ENCODE results near the gene CFAP45. TPM values are rescaled to one million over a fixed set of nuclear protein-coding genes. Genes with fewer than 3 reads are reported as not detected.

The CFAP45 gene
- total RNA-seq (1 to 10 TPM in 1 of 10 donors, under 1 TPM in 9; 0.17 to 1.5 (median 0.47) TPM), polyA plus RNA-seq (1 to 10 TPM in 1 of 2 donors, under 1 TPM in 1; 0.70 to 1.4 TPM)
- long read RNA-seq, donor 1 = 0 reads
- long read RNA-seq, donor 2 = 0 reads
- long read RNA-seq, donor 3 = 0 reads

- intact Hi-C loops (cut with DNase I) = no loop called here
- ATAC-seq (peak; percentile 77 to 94 (median 91)), DNase-seq (peak; percentile 83 to 84)
- TF ChIP-seq, protein P1, sequence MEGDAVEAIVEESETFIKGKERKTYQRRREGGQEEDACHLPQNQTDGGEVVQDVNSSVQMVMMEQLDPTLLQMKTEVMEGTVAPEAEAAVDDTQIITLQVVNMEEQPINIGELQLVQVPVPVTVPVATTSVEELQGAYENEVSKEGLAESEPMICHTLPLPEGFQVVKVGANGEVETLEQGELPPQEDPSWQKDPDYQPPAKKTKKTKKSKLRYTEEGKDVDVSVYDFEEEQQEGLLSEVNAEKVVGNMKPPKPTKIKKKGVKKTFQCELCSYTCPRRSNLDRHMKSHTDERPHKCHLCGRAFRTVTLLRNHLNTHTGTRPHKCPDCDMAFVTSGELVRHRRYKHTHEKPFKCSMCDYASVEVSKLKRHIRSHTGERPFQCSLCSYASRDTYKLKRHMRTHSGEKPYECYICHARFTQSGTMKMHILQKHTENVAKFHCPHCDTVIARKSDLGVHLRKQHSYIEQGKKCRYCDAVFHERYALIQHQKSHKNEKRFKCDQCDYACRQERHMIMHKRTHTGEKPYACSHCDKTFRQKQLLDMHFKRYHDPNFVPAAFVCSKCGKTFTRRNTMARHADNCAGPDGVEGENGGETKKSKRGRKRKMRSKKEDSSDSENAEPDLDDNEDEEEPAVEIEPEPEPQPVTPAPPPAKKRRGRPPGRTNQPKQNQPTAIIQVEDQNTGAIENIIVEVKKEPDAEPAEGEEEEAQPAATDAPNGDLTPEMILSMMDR (IDR thresholded peaks at IDR 0.05) = no peak
- WGBS, 2 donors = 16 to 17% methylated on average over 30 of the region's 30 CpGs
- no peaks in the 10 kb centered on the region for H3K36me3 ChIP-seq
- peaks cover 0 to 4% (median 0%) of the 10 kb centered on the region in 7 donors for H3K27me3 ChIP-seq
- peak within 1 kb of the TSS in 6 of 10 donors; percentile 2 to 44 (median 32) for H3K27ac ChIP-seq
- H3K9me3 ChIP-seq = peaks cover 0 to 14% (median 0%) of the 10 kb centered on the region in 11 donors
- peaks cover 0 to 49% (median 29%) of the 10 kb centered on the region in 9 donors for H3K4me1 ChIP-seq
- peak within 1 kb of the TSS in 1 of 10 donors; percentile 10 for H3K4me3 ChIP-seq
Observed at GRCh38 chr1:159900086-159900680, at the start of gene CFAP45. CFAP45 (minus strand) TSS chr1:159900165; CDS start chr1:159900098, 67 bp downstream.

DNA sequence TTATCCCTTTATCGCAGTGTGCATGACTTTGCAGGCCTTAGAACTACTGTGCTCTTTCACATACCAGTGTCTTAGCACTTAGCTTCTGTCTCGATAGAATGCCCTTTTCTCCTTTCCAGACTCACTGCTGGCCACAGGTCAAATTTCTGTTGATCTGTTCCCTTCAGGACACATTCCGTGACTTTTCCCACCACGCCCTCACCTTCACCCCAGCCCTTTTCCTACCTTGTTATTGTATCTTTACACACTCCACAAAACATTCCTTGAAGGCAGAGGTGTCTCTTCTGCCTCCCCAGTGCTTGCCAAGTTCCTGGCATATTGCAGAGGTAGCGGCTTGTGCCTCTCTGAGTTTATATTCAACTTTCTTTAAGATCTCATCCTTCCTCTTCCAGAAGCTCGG is 49.2 kb upstream of the CFAP45 start:
- peaks cover 0 to 46% (median 23%) of the 10 kb centered on the region in 7 donors for H3K27me3 ChIP-seq
- H3K4me1 ChIP-seq = peaks cover 0 to 19% (median 12%) of the 10 kb centered on the region in 9 donors
- ATAC-seq = no peak
- intact Hi-C loops (cut with DNase I) = loop anchor here in 6 of 10 donors (5.0 kb wide), 2 partner anchors 147 to 152 kb away; partner anchors contain the start of gene FCRL6 (in 2 of the 6)
- TF ChIP-seq, protein P1 (IDR thresholded peaks at IDR 0.05) = no peak
- H3K4me3 ChIP-seq = no peak overlapping the region
- no peak for DNase-seq
- no peak overlapping the region for H3K27ac ChIP-seq
- no peaks in the 10 kb centered on the region for H3K9me3 ChIP-seq
- WGBS, 2 donors = 75 to 84% methylated on average over 6 of the region's 6 CpGs
- H3K36me3 ChIP-seq = no peaks in the 10 kb centered on the region

GRCh38 chr1:159947942-159948341 is 48.0 kb upstream of the CFAP45 start:
- intact Hi-C loops (cut with DNase I) = loop anchor here in 6 of 10 donors (5.0 kb wide), 2 partner anchors 146 to 151 kb away; partner anchors contain the start of gene FCRL6 (in 2 of the 6)
- Histone ChIP-seq H3K36me3 (no peaks in the 10 kb centered on the region), H3K4me3 (no peak overlapping the region), H3K9me3 (no peaks in the 10 kb centered on the region), H3K4me1 (peaks cover 0 to 15% (median 12%) of the 10 kb centered on the region in 9 donors), H3K27ac (no peak overlapping the region), H3K27me3 (peaks cover 0 to 40% (median 23%) of the 10 kb centered on the region in 7 donors)
- WGBS, 2 donors = 47 to 72% methylated on average over 1 of the region's 1 CpG
- DNase-seq (no peak), ATAC-seq (no peak)
- TF ChIP-seq, protein P1 (IDR thresholded peaks at IDR 0.05) = no peak

DNA sequence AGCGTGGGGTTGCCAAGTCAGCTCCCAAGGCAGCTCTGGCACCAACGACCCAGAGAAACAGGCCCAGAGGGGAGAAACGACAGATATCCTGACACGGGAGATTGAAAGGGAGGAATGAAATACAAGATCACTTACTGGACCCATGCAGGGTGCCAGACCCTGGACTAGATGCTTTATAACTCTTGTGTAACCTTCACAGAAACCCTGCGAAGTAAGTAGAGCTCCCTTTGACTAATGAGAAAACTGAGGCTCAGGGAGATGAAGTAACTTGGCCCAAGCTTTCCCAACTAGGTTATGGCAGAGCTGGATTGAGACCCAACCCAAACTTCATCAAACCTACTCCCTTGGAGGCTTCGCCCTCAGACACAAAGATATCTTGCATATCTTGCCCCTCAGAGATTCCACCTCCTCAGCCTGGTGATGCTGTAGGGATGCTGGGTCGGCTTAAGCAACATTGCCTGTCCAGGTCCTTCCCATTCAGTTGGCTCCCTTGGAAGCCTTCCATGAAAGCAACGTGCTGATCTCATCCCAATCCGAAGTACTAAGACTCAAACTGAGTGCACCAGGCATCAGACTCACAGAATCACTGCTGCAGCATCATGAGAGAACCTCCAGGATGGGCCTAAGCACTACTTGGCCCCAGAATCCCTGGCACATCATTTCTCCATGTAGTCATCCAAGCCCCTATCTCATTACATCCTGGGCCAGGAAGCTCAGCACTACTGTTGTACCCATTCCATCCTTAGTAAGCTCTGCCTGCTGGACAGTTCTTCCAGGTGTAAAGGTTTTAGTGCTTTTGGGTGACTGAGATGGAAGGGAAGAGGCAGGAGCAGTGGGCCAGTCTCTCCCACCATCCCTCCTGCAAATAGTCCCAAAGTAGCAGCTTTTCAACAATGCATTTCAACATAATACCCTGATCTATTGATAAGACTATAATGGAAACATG is 46.5 kb upstream of the CFAP45 start:
- DNase-seq = no peak
- 45 to 47% methylated on average over 9 of the region's 9 CpGs for WGBS, 2 donors

More for the DNA sequence above, 46.5 kb upstream of the CFAP45 start:
- no peaks in the 10 kb centered on the region for H3K36me3 ChIP-seq
- H3K4me1 ChIP-seq = peaks cover 0 to 15% (median 12%) of the 10 kb centered on the region in 9 donors
- no peak for ATAC-seq
- H3K27ac ChIP-seq = no peak overlapping the region
- intact Hi-C loops (cut with DNase I) = loop anchor here in 6 of 10 donors (5.0 kb wide), 2 partner anchors 144 to 149 kb away; partner anchors contain the start of gene FCRL6 (in 2 of the 6)
- H3K4me3 ChIP-seq = peak overlapping the region in 7 of 10 donors; percentile 35 to 53 (median 47)
- peaks cover 0 to 30% (median 17%) of the 10 kb centered on the region in 7 donors for H3K27me3 ChIP-seq
- H3K9me3 ChIP-seq = no peaks in the 10 kb centered on the region
- TF ChIP-seq, protein P1 (IDR thresholded peaks at IDR 0.05) = no peak

All from heart right ventricle (tissue), 16 donors.